ENCODE measurements around the gene MLC1.

Gene MLC1

DNA sequence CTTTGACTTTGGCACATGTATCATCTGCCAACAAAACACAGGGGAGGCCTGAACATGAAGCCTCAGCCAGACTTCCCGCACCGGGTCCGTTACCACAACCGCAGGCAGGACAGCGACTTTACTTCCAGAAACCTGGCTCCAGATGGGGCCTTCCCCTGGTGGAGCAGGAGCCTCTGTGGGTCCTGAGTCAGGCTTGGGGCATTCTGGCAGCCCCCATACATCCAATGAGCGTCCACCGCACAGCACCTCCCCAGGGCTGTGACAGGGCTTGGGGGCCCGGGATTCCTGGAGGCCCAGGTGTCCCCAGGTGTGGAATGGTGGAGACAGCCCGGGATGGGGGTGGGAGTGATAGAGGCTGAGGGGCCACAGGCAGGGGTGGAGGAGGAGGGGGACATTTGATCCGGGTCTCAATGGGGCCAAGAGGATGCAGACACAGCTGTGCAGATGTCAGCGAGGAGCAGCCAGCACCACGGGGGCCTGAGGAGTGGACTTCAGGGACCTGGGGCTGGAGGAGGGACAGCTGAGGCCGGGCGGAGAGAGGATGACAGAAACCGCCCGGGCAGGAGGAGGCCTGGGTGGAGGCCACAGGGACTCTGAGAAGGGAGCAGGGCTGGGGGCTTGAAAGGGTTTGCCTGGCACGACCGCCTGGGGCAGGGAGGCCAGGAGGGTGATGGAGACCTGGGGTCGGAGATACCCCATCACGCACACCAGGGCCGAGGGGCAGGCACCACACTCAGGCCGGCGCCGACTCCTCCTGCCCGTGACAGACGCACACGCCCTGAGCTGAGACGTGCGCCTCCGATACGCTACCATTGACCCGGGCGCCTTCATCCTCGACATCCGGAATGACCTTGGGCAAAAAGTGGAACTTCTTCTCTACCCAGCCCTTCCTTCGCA, 35.7 kb downstream of the MLC1 start:
- no peak overlapping the region for H3K27ac Mint-ChIP-seq
- no peaks in the 10 kb centered on the region for H3K36me3 Mint-ChIP-seq
- H3K9me3 Mint-ChIP-seq = peaks cover 9% of the 10 kb centered on the region
- no peak overlapping the region for H3K4me3 Mint-ChIP-seq
- no peak for ATAC-seq (ENCODE audit: low read depth)
- H3K4me1 Mint-ChIP-seq = peaks cover 6% of the 10 kb centered on the region
- H3K27me3 Mint-ChIP-seq = peaks cover 31% of the 10 kb centered on the region
- no peak for DNase-seq (ENCODE audit: low spot score in 2 of 2)

GRCh38 chr22:50048836-50049235, 36.4 kb downstream of the MLC1 start:
- DNase-seq (ENCODE audit: low spot score in 2 of 2) (no peak), ATAC-seq (ENCODE audit: low read depth) (no peak)
- Mint-ChIP-seq H3K4me3 (no peak overlapping the region), H3K36me3 (no peaks in the 10 kb centered on the region), H3K4me1 (peaks cover 4% of the 10 kb centered on the region), H3K9me3 (peaks cover 5% of the 10 kb centered on the region), H3K27me3 (peaks cover 27% of the 10 kb centered on the region), H3K27ac (no peak overlapping the region)

DNA sequence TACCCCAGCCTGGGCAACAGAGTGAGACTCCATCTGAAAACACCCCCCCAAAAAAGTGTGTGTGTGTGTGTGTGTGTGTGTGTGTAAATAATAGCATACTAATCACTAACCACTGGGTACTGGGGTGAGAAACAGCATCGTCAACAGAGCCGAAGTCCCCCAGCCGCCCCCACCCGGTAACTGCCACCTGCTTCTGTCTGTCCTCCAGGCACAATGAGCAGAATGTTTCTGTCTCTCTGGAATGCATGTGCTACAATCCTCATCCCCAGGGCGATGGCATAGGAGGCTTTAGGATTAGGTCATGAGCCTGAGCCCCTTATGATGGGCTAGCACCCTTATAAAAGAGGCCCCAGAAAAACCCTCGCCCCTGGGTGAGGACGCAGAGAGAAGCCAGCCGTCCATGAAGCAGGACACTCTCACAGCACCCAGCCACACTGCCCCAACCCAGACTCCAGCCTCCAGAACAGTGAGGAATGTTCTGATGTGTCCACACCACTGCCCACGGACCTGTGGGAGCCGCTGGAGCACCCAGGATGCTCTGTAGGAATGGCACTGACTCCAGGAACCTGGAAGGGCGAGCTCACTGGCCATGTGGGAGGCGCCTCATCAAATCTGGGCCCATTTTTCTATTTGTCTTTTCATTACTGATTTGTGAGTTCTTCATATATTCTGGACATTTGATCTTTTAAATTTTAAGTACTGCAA, 37.0 kb downstream of the MLC1 start:
- Mint-ChIP-seq H3K9me3 (peaks cover 7% of the 10 kb centered on the region), H3K27ac (no peak overlapping the region), H3K27me3 (peaks cover 27% of the 10 kb centered on the region), H3K36me3 (no peaks in the 10 kb centered on the region), H3K4me3 (no peak overlapping the region), H3K4me1 (no peaks in the 10 kb centered on the region)
- ATAC-seq (ENCODE audit: low read depth) (no peak), DNase-seq (ENCODE audit: low spot score in 2 of 2) (no peak)

GRCh38 chr22:50047346-50047745, 37.9 kb downstream of the MLC1 start:
- ATAC-seq (ENCODE audit: low read depth) (no peak), DNase-seq (ENCODE audit: low spot score in 2 of 2) (no peak)
- H3K36me3 Mint-ChIP-seq = no peaks in the 10 kb centered on the region
- H3K4me1 Mint-ChIP-seq = no peaks in the 10 kb centered on the region
- H3K27me3 Mint-ChIP-seq = peaks cover 29% of the 10 kb centered on the region
- no peak overlapping the region for H3K4me3 Mint-ChIP-seq
- H3K27ac Mint-ChIP-seq = no peak overlapping the region
- H3K9me3 Mint-ChIP-seq = peaks cover 6% of the 10 kb centered on the region

GRCh38 chr22:50046481-50047245, 38.6 kb downstream of the MLC1 start:
- H3K9me3 Mint-ChIP-seq = peaks cover 4% of the 10 kb centered on the region

GRCh38 chr22:50046019-50046415, 39.2 kb downstream of the MLC1 start:
- H3K36me3 Mint-ChIP-seq = no peaks in the 10 kb centered on the region
- no peak for ATAC-seq (ENCODE audit: low read depth)

More at GRCh38 chr22:50046481-50047245, 38.6 kb downstream of the MLC1 start:
- no peaks in the 10 kb centered on the region for H3K36me3 Mint-ChIP-seq
- H3K27ac Mint-ChIP-seq = no peak overlapping the region
- no peak overlapping the region for H3K4me3 Mint-ChIP-seq
- peaks cover 24% of the 10 kb centered on the region for H3K27me3 Mint-ChIP-seq
- no peaks in the 10 kb centered on the region for H3K4me1 Mint-ChIP-seq
- DNase-seq (ENCODE audit: low spot score in 2 of 2) = no peak
- ATAC-seq (ENCODE audit: low read depth) = no peak

DNA sequence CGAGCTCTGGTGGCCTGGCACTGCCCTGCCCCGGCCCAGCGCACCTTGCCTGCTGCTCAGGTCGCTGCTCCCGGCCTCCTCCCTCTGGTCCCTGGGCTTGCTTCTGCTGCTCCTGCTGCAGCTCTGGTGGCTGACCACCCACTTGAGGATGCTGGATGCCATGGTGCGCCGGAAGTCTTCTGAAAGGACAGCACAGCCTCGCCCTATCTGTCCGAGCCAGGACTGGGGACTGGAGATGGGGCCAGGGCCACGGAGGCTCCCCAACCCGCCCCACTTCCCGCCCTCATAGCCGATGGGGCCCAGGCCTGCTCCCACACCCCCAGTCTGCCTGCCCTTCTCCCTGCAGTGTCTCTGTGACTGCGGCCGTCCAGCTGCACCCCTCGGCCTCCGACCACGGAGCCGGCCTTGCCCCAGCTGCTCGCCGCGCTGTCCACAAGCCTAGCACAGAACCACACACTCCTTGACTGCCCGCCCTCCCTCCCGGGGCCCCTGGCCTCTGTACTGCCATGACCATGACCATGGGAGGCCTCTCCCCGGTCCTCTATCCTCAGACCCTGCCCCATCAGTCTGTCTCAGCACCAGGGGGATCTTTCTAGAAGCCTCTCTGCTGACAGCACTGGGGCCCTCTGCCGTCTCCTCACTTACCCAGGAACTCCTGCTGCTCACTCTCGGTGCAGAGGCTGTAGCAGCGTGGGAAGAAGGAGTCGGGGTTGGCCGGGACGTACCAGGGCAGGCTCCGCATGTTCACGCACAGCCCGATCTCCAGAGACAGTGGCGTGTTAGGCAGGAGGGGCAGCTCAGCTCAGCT, 39.8 kb downstream of the MLC1 start:
- DNase-seq (ENCODE audit: low spot score in 2 of 2) = no peak
- H3K4me3 Mint-ChIP-seq = no peak overlapping the region
- no peaks in the 10 kb centered on the region for H3K36me3 Mint-ChIP-seq
- H3K9me3 Mint-ChIP-seq = peaks cover 4% of the 10 kb centered on the region
- H3K4me1 Mint-ChIP-seq = no peaks in the 10 kb centered on the region
- ATAC-seq (ENCODE audit: low read depth) = no peak
- H3K27ac Mint-ChIP-seq = no peak overlapping the region
- peaks cover 18% of the 10 kb centered on the region for H3K27me3 Mint-ChIP-seq

More at GRCh38 chr22:50046019-50046415, 39.2 kb downstream of the MLC1 start:
- Mint-ChIP-seq H3K27ac (no peak overlapping the region), H3K4me3 (no peak overlapping the region), H3K4me1 (no peaks in the 10 kb centered on the region), H3K27me3 (peaks cover 23% of the 10 kb centered on the region), H3K9me3 (peaks cover 4% of the 10 kb centered on the region)
- DNase-seq (ENCODE audit: low spot score in 2 of 2) = no peak

DNA sequence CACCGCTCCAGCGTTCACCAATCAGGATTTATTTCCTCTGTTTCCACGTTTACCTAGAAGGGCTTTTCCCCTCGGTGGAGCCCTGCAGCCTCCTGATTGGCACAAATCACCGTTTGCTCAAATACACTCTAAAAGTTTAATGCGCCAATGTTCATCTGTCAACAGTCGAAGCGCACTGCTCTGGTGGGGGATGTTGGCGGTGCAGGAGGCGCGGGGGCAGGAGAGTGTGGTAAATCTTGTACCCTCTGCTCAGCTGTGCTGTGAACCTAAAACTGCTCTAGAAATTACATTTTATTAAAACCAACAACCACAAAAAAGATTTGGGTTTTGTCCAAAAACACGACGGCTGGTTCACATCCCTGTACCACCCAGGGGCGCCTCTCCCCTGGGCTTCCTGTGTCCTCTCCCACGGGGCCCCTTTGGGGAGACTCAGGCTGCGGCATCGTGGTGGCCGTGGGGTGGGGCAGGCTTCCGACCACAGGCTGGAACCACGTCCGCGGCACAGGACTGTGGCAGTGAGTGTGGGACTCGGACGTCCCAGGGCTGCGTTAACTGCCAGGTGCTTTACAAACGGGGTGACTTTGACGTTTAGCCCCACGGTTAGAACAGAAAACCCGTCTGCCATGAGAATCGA, 40.6 kb downstream of the MLC1 start:
- ATAC-seq (ENCODE audit: low read depth) (no peak), DNase-seq (ENCODE audit: low spot score in 2 of 2) (no peak)
- Mint-ChIP-seq H3K4me3 (no peak overlapping the region), H3K27ac (no peak overlapping the region), H3K27me3 (peaks cover 17% of the 10 kb centered on the region), H3K36me3 (no peaks in the 10 kb centered on the region), H3K4me1 (no peaks in the 10 kb centered on the region), H3K9me3 (peaks cover 4% of the 10 kb centered on the region)

- DNase-seq (ENCODE audit: low spot score in 2 of 2) (no peak), ATAC-seq (ENCODE audit: low read depth) (no peak)
- no peaks in the 10 kb centered on the region for H3K4me1 Mint-ChIP-seq
- peaks cover 5% of the 10 kb centered on the region for H3K36me3 Mint-ChIP-seq
- H3K9me3 Mint-ChIP-seq = peaks cover 11% of the 10 kb centered on the region
- H3K27ac Mint-ChIP-seq = no peak overlapping the region
- peaks cover 17% of the 10 kb centered on the region for H3K27me3 Mint-ChIP-seq
- H3K4me3 Mint-ChIP-seq = no peak overlapping the region
Observed at GRCh38 chr22:50041361-50042065, 43.7 kb downstream of the MLC1 start.

GRCh38 chr22:50040717-50041116, 44.5 kb downstream of the MLC1 start:
- ATAC-seq (ENCODE audit: low read depth) = no peak
- Mint-ChIP-seq H3K4me3 (no peak overlapping the region), H3K36me3 (peaks cover 5% of the 10 kb centered on the region), H3K27me3 (peaks cover 17% of the 10 kb centered on the region), H3K27ac (no peak overlapping the region), H3K9me3 (peaks cover 11% of the 10 kb centered on the region), H3K4me1 (no peaks in the 10 kb centered on the region)
- DNase-seq (ENCODE audit: low spot score in 2 of 2) = no peak

DNA sequence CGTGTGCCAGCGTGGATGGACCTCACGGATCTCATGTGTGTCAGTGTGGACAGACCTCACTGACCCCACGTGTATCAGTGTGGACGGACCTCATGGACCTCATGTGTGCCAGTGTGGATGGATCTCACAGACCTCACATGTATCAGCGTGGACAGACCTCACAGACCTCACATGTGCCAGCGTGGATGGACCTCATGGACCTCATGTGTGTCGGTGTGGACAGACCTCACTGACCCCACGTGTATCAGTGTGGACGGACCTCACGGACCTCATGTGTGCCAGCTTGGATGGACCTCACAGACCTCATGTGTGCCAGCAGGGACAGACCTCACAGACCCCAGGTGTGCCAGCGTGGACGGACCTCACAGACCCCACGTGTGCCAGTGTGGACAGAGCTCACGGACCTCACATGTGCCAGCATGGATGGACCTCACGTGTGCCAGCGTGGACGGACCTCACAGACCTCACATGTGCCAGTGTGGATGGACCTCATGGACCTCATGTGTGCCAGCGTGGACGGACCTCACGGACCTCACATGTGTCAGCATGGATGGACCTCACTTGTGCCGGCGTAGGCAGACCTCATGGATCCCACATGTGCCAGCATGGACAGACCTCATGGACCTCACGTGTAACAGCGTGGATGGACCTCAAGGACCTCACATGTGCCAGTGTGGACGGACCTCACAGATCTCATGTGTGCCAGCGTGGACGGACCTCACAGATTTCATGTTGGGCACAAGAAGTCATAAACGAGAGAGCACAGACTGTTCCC, 45.4 kb downstream of the MLC1 start:
- Mint-ChIP-seq H3K9me3 (peaks cover 11% of the 10 kb centered on the region), H3K36me3 (peaks cover 5% of the 10 kb centered on the region), H3K27ac (no peak overlapping the region), H3K27me3 (peaks cover 17% of the 10 kb centered on the region), H3K4me3 (no peak overlapping the region), H3K4me1 (peaks cover under 1% of the 10 kb centered on the region)
- DNase-seq (ENCODE audit: low spot score in 2 of 2) (no peak), ATAC-seq (ENCODE audit: low read depth) (no peak)

Measured in memory B cell (primary cell).